K562 (cell line): ENCODE measurements around the gene DCP1B.
"Not testable (repeated sequence)": the region's sequence is repeated elsewhere in the genome, so short reads cannot be mapped to it uniquely, and the experiment has no call there.

ENCODE experiments used
- BACH1 ChIP-seq: fragments of 200-800 bp; sonication (Bioruptor generic); IDR thresholded peaks from 2 replicates; pipeline ENCODE4 v1.6.1; 2016; ENCODE audit warnings: missing genetic modification characterization, missing compliant biosample characterization
- EP300 ChIP-seq: IDR thresholded peaks from 2 replicates; pipeline ENCODE4 v1.6.1; 2012; ENCODE audit warnings: low read length, improper control_type of control experiment
- EZH2 ChIP-seq: IDR thresholded peaks from 2 replicates; pipeline ENCODE4 v1.6.1; 2012; ENCODE audit warnings: low read depth, mild to moderate bottlenecking, inconsistent platforms, low read length, borderline replicate concordance
- MAFK ChIP-seq: IDR thresholded peaks from 2 replicates; pipeline ENCODE4 v1.6.1; 2011; ENCODE audit warnings: low read length, improper control_type of control experiment
- MTA3 ChIP-seq: fragments of 450-650 bp; formaldehyde crosslinking; IDR thresholded peaks from 2 replicates; pipeline ENCODE4 v1.6.1; 2017; ENCODE audit warnings: mild to moderate bottlenecking, borderline replicate concordance
- ZNF57 ChIP-seq: fragments of 450-650 bp; formaldehyde crosslinking; IDR thresholded peaks from 2 replicates; pipeline ENCODE4 v1.4.0; 2020; ENCODE audit warnings: mild to moderate bottlenecking, moderate library complexity
- TF ChIP-seq, protein P1 (sequence below), 3 experiments: IDR thresholded peaks in 2 of 3; conservative IDR thresholded peaks in 1 of 3; 2 replicates each; pipeline ENCODE4 v1.5.1; 2011 to 2012; ENCODE audit warnings: low read length in 3 of 3, mild to moderate bottlenecking in 3 of 3, control low read depth in 2 of 3, improper control_type of control experiment in 1 of 3, inconsistent platforms in 1 of 3, low read depth in 1 of 3, mixed read lengths in 1 of 3, moderate library complexity in 1 of 3; ENCODE audit not compliant: insufficient read depth in 2 of 3
- TF ChIP-seq, protein P2 (sequence below), 2 experiments: fragments of 450-650 bp; formaldehyde crosslinking in 1 of 2; IDR thresholded peaks; 2 replicates each; pipeline versions ENCODE4 v1.4.0 to v1.6.1; 2014 to 2020; ENCODE audit warnings: mild to moderate bottlenecking in 2 of 2, borderline replicate concordance in 1 of 2, low read depth in 1 of 2

DNA sequence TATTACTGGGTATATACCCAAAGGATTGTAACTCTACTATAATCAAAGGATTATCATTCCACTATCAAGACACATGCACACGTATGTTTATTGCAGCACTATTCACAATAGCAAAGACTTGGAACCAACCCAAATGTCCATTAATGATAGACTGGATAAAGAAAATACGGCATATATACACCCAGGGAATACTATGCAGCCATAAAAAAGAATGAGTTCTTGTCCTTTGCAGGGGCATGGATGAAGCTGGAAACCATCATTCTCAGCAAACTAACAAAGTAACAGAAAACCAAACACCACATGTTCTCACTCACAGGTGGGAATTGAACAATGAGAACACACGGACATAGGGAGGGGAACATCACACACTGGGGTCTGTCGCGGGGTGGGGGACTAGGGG, 58.8 kb downstream of the DCP1B start:
- TF ChIP-seq, protein P1, sequence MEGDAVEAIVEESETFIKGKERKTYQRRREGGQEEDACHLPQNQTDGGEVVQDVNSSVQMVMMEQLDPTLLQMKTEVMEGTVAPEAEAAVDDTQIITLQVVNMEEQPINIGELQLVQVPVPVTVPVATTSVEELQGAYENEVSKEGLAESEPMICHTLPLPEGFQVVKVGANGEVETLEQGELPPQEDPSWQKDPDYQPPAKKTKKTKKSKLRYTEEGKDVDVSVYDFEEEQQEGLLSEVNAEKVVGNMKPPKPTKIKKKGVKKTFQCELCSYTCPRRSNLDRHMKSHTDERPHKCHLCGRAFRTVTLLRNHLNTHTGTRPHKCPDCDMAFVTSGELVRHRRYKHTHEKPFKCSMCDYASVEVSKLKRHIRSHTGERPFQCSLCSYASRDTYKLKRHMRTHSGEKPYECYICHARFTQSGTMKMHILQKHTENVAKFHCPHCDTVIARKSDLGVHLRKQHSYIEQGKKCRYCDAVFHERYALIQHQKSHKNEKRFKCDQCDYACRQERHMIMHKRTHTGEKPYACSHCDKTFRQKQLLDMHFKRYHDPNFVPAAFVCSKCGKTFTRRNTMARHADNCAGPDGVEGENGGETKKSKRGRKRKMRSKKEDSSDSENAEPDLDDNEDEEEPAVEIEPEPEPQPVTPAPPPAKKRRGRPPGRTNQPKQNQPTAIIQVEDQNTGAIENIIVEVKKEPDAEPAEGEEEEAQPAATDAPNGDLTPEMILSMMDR (IDR thresholded peaks at IDR 0.05 in 2 of 3, conservative IDR thresholded peaks at IDR 0.05 in 1 of 3; ENCODE audit: insufficient read depth in 2 of 3, low read depth in 1 of 3, low read length in 3 of 3), result not testable (repeated sequence)
- TF ChIP-seq EP300; BACH1 (tag); EZH2; MTA3; MAFK; ZNF57 (CRISPR knock-in tag): not testable (repeated sequence)
- TF ChIP-seq, protein P2, sequence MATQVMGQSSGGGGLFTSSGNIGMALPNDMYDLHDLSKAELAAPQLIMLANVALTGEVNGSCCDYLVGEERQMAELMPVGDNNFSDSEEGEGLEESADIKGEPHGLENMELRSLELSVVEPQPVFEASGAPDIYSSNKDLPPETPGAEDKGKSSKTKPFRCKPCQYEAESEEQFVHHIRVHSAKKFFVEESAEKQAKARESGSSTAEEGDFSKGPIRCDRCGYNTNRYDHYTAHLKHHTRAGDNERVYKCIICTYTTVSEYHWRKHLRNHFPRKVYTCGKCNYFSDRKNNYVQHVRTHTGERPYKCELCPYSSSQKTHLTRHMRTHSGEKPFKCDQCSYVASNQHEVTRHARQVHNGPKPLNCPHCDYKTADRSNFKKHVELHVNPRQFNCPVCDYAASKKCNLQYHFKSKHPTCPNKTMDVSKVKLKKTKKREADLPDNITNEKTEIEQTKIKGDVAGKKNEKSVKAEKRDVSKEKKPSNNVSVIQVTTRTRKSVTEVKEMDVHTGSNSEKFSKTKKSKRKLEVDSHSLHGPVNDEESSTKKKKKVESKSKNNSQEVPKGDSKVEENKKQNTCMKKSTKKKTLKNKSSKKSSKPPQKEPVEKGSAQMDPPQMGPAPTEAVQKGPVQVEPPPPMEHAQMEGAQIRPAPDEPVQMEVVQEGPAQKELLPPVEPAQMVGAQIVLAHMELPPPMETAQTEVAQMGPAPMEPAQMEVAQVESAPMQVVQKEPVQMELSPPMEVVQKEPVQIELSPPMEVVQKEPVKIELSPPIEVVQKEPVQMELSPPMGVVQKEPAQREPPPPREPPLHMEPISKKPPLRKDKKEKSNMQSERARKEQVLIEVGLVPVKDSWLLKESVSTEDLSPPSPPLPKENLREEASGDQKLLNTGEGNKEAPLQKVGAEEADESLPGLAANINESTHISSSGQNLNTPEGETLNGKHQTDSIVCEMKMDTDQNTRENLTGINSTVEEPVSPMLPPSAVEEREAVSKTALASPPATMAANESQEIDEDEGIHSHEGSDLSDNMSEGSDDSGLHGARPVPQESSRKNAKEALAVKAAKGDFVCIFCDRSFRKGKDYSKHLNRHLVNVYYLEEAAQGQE (IDR thresholded peaks at IDR 0.05; ENCODE audit: borderline replicate concordance), result not testable (repeated sequence)
- TF ChIP-seq, protein P2 (CRISPR knock-in tag; IDR thresholded peaks at IDR 0.05; ENCODE audit: low read depth), result not testable (repeated sequence)
